Bronchial epithelial cell (primary cell): ENCODE data around the gene ZNF142. TPM values are rescaled to one million over a fixed set of nuclear protein-coding genes. Genes with fewer than 3 reads are reported as not detected.

Experiments
- DNase-seq: peaks from one replicate; pipeline ENCODE4 v3.0.0-alpha.2; 2010; ENCODE audit warnings: low read depth
- FAIRE-seq: peaks from 2 replicates; lab custom pipeline; 2011; peaks lifted over from hg19 to GRCh38; lab: Jason Lieb, UNC
- H3K27me3 ChIP-seq: 2 replicates; pipeline ENCODE4 v1.5.1; 2011; ENCODE audit warnings: low read length; ENCODE audit not compliant: control insufficient read depth, insufficient read depth
- H3K36me3 ChIP-seq: 2 replicates; pipeline ENCODE4 v1.5.1; 2011; ENCODE audit warnings: low read length; ENCODE audit not compliant: control insufficient read depth, insufficient read depth
- H3K4me3 ChIP-seq: 2 replicates; pipeline ENCODE4 v1.5.1; 2011; ENCODE audit warnings: mild to moderate bottlenecking, low read depth, low read length, control low read depth
- total RNA-seq: library from RNA; depleted of rRNA; stranded (reverse); fragments of >200 nt; gene quantifications from 2 replicates; pipeline ENCODE4 v1.2.1, GENCODE V29; 2014
- TF ChIP-seq, protein P1 (sequence below): IDR thresholded peaks from 2 replicates; pipeline ENCODE4 v1.5.1; 2011; ENCODE audit warnings: mild to moderate bottlenecking, moderate library complexity, low read length, control low read depth, inconsistent platforms; ENCODE audit not compliant: insufficient read depth, severe bottlenecking

The ZNF142 gene
- total RNA-seq, 1 donor from 2014 or later: 4.2 TPM

DNA sequence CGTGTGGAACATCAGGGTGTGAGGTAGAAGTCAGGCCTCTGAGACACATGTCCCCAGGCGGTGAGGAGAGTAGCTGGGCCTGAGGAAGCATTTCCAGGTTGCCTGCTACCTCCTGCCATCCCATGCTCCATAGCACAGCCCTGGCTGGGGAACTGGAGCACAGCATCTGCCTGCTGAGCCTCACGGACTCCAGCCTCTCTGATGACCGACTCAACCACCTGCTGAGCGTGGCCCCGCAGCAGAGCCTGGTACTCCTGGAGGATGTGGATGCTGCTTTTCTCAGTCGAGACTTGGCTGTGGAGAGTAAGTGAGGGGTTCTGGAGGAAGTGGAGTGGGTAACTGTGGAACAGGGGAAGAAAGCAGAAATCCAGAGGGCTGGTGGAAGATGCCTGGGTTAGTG, 3.0 kb upstream of the ZNF142 start:
- H3K27me3 ChIP-seq: no peaks in the 10 kb centered on the region
- FAIRE-seq: no peak
- peaks cover 33% of the 10 kb centered on the region for H3K36me3 ChIP-seq
- DNase-seq: no peak
- TF ChIP-seq, protein P1, sequence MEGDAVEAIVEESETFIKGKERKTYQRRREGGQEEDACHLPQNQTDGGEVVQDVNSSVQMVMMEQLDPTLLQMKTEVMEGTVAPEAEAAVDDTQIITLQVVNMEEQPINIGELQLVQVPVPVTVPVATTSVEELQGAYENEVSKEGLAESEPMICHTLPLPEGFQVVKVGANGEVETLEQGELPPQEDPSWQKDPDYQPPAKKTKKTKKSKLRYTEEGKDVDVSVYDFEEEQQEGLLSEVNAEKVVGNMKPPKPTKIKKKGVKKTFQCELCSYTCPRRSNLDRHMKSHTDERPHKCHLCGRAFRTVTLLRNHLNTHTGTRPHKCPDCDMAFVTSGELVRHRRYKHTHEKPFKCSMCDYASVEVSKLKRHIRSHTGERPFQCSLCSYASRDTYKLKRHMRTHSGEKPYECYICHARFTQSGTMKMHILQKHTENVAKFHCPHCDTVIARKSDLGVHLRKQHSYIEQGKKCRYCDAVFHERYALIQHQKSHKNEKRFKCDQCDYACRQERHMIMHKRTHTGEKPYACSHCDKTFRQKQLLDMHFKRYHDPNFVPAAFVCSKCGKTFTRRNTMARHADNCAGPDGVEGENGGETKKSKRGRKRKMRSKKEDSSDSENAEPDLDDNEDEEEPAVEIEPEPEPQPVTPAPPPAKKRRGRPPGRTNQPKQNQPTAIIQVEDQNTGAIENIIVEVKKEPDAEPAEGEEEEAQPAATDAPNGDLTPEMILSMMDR: no peak
- no peak overlapping the region for H3K4me3 ChIP-seq

DNA sequence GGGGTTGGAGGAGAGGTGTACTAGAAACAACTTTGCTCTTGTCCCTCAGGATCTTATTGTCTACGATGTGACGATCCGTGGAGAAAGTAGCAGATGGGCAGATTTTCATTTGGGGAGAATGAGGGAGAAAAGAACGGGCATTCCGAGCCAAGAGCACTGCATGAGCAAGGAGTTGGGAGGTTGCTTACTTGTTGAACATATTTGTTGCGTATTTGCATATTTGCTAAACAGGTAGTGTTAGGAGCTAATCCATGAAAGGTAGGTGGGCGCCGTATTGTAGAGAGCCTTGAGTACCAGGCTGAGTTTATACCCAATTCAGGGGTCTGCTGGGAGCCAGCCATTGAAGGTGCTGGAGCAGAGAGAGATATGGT, 550 bp upstream of the ZNF142 start:
- DNase-seq (no peak), FAIRE-seq (no peak)
- TF ChIP-seq, protein P1: no peak
- Histone ChIP-seq H3K27me3 (no peaks in the 10 kb centered on the region), H3K4me3 (peak overlapping the region; percentile 81), H3K36me3 (peaks cover 32% of the 10 kb centered on the region)

DNA sequence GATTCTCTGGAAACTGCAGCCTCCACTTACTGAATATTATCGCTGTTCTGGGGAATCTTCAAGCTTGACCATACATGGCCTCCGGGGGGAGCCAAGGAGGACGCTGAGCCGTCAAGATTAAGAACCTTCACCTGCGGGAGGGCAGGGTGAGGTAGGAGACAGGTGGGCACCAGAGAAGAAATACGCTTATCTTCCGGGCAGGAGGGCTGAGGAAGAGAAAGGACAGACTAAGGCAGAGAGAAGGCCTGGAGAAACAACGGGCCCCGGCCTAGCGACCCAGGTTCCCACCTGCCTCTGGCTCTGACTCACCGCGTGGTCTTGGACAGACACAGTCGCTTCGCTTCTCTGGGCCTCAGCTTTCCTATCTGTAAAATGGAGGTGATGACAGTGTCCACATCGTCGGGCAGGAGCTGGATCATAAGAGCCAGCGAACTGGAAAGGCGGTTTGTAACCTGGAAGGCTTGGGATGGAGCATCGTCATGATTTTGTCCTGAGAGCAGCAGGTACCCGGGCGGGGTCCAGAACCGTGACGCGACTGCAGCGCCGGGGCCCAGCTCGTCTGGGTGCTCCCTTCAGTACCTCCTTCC, 659 bp downstream of the ZNF142 start:
- H3K4me3 ChIP-seq: peak overlapping the region; percentile 81
- H3K27me3 ChIP-seq: no peaks in the 10 kb centered on the region
- peak; percentile 68 for DNase-seq
- H3K36me3 ChIP-seq: peaks cover 21% of the 10 kb centered on the region
- TF ChIP-seq, protein P1: peak; percentile 63
- FAIRE-seq: no peak

- FAIRE-seq: no peak
- no peak overlapping the region for H3K4me3 ChIP-seq
- DNase-seq: no peak
- peaks cover 18% of the 10 kb centered on the region for H3K36me3 ChIP-seq
- no peaks in the 10 kb centered on the region for H3K27me3 ChIP-seq
- TF ChIP-seq, protein P1: no peak
Observed at GRCh38 chr2:218655751-218656150, 3.7 kb downstream of the ZNF142 start.

DNA sequence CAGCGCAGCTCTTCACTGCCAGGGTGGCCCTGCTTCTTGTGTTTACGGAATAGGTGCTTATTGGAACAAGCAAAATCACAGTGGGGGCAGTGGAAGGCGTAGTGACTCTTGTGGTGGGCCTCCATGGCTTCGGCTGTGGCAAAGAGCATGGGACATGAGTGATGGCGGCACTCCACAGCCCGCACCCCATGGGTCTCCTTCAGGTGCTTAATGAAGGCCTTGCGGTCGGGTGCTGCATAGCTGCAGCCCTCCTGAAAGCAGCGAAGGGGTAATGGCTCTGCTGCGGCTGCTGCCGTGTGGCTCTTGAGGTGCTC, 10.7 kb downstream of the ZNF142 start:
- no peak for FAIRE-seq
- Histone ChIP-seq H3K4me3 (no peak overlapping the region), H3K36me3 (peaks cover 37% of the 10 kb centered on the region), H3K27me3 (no peaks in the 10 kb centered on the region)
- DNase-seq: no peak
- TF ChIP-seq, protein P1: no peak

GRCh38 chr2:218648088-218648786, 11.2 kb downstream of the ZNF142 start:
- H3K27me3 ChIP-seq: no peaks in the 10 kb centered on the region
- DNase-seq (peak; percentile 65), FAIRE-seq (peak; percentile 80)
- no peak overlapping the region for H3K4me3 ChIP-seq
- H3K36me3 ChIP-seq: peaks cover 40% of the 10 kb centered on the region
- TF ChIP-seq, protein P1: peak; percentile 79
